Suprapubic skin (tissue), 4 donors: ENCODE data around the gene TNFRSF1A.

Source experiments
- EP300 ChIP-seq: sonication (generic); formaldehyde crosslinking; IDR thresholded peaks from one replicate; pipeline ENCODE4 v1.6.1; 2017; ENCODE audit warnings: antibody characterized with exemption
- POLR2A ChIP-seq, 2 donors: fragments of 450-650 bp; IDR thresholded peaks; one replicate each; pipeline ENCODE4 v1.6.1; 2017; ENCODE audit warnings: antibody characterized with exemption in 2 of 2, mild to moderate bottlenecking in 2 of 2, moderate library complexity in 2 of 2
- POLR2AphosphoS5 ChIP-seq, 3 donors: sonication (generic); formaldehyde crosslinking; IDR thresholded peaks; one replicate each; pipeline ENCODE4 v1.6.1; 2017; ENCODE audit warnings: antibody characterized with exemption in 3 of 3
- TF ChIP-seq, protein P1 (sequence below), 2 donors: fragments of 200-600 bp in 1 of 2; fragments of 450-650 bp in 1 of 2; sonication (generic) in 1 of 2; IDR thresholded peaks; one replicate each; pipeline ENCODE4 v1.5.1; 2016 to 2019; ENCODE audit warnings: antibody characterized with exemption in 2 of 2, mild to moderate bottlenecking in 1 of 2, moderate library complexity in 1 of 2

DNA sequence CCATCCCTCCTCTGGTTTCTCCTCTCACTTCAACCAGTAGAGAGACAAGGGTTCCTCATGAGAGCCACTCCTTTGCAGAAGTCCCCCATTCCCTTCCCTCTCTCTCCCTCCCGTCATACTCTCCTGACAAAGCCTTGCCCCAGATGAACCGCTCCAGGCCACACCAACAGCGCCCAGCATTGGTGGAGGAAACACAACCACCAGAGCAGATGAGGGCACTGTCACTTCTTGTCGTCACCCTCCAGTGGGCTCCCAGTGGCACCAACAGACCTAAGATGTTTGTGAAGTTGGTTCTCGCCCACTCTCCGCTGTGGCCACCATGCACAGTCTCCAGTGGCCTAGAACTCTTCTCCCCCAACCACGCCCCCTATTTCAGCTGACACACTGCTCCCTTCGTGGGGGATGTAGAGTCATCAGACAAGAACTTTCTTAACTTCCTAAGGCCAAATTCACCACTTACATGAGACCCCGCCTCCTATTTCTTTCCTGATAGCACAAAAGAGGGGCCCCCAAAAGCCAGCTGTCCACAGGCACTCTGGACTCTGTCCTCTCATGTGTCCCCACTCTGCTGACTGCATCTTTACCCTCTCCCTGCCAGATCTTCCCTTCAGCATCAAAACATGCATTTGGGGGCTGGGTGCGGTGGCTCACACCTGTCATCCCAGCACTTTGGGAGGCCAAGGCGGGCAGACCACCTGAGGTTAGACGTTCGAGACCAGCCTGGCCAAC lies 60.6 kb downstream of the TNFRSF1A start:
- TF ChIP-seq, protein P1, sequence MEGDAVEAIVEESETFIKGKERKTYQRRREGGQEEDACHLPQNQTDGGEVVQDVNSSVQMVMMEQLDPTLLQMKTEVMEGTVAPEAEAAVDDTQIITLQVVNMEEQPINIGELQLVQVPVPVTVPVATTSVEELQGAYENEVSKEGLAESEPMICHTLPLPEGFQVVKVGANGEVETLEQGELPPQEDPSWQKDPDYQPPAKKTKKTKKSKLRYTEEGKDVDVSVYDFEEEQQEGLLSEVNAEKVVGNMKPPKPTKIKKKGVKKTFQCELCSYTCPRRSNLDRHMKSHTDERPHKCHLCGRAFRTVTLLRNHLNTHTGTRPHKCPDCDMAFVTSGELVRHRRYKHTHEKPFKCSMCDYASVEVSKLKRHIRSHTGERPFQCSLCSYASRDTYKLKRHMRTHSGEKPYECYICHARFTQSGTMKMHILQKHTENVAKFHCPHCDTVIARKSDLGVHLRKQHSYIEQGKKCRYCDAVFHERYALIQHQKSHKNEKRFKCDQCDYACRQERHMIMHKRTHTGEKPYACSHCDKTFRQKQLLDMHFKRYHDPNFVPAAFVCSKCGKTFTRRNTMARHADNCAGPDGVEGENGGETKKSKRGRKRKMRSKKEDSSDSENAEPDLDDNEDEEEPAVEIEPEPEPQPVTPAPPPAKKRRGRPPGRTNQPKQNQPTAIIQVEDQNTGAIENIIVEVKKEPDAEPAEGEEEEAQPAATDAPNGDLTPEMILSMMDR (IDR thresholded peaks at IDR 0.05): no peak
- TF ChIP-seq POLR2A (IDR thresholded peaks at IDR 0.05) (no peak), EP300 (no peak), POLR2AphosphoS5 (IDR thresholded peaks at IDR 0.05) (no peak)
